Measurements from ENCODE around the gene CUTC. TPM values are rescaled to one million over a fixed set of nuclear protein-coding genes. Genes with fewer than 3 reads are reported as not detected.

CUTC gene
- total RNA-seq, 2 experiments from 2014 or later, result 37.4 to 38.1 TPM

DNA sequence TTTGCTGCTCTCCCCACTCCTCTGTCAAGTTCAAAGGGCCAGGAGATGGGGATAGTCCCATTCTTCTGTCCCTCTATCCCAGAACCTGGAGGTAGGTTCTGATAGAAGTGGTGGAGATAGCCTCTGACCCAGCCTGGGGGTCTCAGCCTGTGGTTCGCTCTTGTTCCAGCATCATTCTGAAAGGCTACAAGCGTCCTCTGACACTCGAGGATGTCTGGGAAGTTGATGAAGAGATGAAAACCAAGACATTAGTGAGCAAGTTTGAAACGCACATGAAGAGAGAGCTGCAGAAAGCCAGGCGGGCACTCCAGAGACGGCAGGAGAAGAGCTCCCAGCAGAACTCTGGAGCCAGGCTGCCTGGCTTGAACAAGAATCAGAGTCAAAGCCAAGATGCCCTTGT is 64.9 kb downstream of the CUTC start:
- Mint-ChIP-seq H3K4me3 (no peak overlapping the region), H3K27ac (no peak overlapping the region), H3K4me1 (ENCODE audit: low read depth) (no peaks in the 10 kb centered on the region), H3K27me3 (no peaks in the 10 kb centered on the region), H3K36me3 (ENCODE audit: low read depth) (peaks cover 3% of the 10 kb centered on the region), H3K9me3 (no peaks in the 10 kb centered on the region)
- ChIA-PET POLR2A (no interaction called here), CTCF (no interaction called here)
- ATAC-seq (no peak), DNase-seq (no peak)
- intact Hi-C loops (cut with micrococcal nuclease), result no loop called here
- TF ChIP-seq, protein P1, sequence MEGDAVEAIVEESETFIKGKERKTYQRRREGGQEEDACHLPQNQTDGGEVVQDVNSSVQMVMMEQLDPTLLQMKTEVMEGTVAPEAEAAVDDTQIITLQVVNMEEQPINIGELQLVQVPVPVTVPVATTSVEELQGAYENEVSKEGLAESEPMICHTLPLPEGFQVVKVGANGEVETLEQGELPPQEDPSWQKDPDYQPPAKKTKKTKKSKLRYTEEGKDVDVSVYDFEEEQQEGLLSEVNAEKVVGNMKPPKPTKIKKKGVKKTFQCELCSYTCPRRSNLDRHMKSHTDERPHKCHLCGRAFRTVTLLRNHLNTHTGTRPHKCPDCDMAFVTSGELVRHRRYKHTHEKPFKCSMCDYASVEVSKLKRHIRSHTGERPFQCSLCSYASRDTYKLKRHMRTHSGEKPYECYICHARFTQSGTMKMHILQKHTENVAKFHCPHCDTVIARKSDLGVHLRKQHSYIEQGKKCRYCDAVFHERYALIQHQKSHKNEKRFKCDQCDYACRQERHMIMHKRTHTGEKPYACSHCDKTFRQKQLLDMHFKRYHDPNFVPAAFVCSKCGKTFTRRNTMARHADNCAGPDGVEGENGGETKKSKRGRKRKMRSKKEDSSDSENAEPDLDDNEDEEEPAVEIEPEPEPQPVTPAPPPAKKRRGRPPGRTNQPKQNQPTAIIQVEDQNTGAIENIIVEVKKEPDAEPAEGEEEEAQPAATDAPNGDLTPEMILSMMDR (IDR thresholded peaks at IDR 0.05), result no peak

DNA sequence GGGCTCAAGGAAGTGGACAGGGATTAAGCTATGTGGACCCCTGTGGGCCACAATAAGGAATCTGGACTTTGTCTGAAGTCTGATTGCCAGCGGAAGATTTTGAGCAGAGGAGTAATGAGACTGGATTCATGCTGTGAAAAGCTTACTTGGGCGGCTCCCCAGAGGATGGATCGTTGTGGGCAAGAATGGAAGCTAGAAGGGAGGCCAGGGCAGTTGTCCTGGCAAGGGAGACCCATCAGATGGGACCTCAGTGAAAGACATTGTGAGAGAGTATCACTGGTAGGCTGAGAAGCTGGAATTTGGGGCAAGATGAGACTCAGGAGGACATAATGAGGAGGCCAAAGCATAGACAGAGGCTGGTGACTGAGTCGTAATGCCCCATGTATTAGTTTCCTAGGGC is 66.0 kb downstream of the CUTC start:
- DNase-seq (no peak), ATAC-seq (no peak)
- TF ChIP-seq, protein P1 (IDR thresholded peaks at IDR 0.05), result no peak
- CTCF ChIA-PET, result interaction anchor here (1.6 kb wide), 1 partner anchor 48 kb away, joined by 8 read pairs; no protein-coding TSS in a partner anchor
- Mint-ChIP-seq H3K9me3 (no peaks in the 10 kb centered on the region), H3K27me3 (no peaks in the 10 kb centered on the region), H3K36me3 (ENCODE audit: low read depth) (no peaks in the 10 kb centered on the region), H3K4me1 (ENCODE audit: low read depth) (no peaks in the 10 kb centered on the region), H3K27ac (no peak overlapping the region), H3K4me3 (no peak overlapping the region)
- intact Hi-C loops (cut with micrococcal nuclease), result no loop called here
- POLR2A ChIA-PET, result no interaction called here

GRCh38 chr10:99798920-99799319 is 66.9 kb downstream of the CUTC start:
- no peaks in the 10 kb centered on the region for H3K27me3 Mint-ChIP-seq
- no peak overlapping the region for H3K4me3 Mint-ChIP-seq
- no peak for DNase-seq
- intact Hi-C loops (cut with micrococcal nuclease), result no loop called here
- POLR2A ChIA-PET, result no interaction called here
- CTCF ChIA-PET, result interaction anchor here (1.6 kb wide), 1 partner anchor 47 kb away, joined by 8 read pairs; no protein-coding TSS in a partner anchor
- TF ChIP-seq, protein P1 (IDR thresholded peaks at IDR 0.05), result no peak
- H3K4me1 Mint-ChIP-seq (ENCODE audit: low read depth), result no peaks in the 10 kb centered on the region
- H3K9me3 Mint-ChIP-seq, result no peaks in the 10 kb centered on the region
- no peaks in the 10 kb centered on the region for H3K36me3 Mint-ChIP-seq (ENCODE audit: low read depth)
- H3K27ac Mint-ChIP-seq, result no peak overlapping the region
- ATAC-seq, result no peak

- H3K27ac Mint-ChIP-seq, result no peak overlapping the region
- H3K9me3 Mint-ChIP-seq, result no peaks in the 10 kb centered on the region
- ATAC-seq, result no peak
- H3K4me1 Mint-ChIP-seq (ENCODE audit: low read depth), result no peaks in the 10 kb centered on the region
- CTCF ChIA-PET, result no interaction called here
- no peak for DNase-seq
- TF ChIP-seq, protein P1 (IDR thresholded peaks at IDR 0.05), result no peak
- POLR2A ChIA-PET, result interaction anchor here (1.0 kb wide), 1 partner anchor 10 kb away, joined by 3 read pairs; no protein-coding TSS in a partner anchor
- H3K4me3 Mint-ChIP-seq, result no peak overlapping the region
- intact Hi-C loops (cut with micrococcal nuclease), result no loop called here
- no peaks in the 10 kb centered on the region for H3K36me3 Mint-ChIP-seq (ENCODE audit: low read depth)
- H3K27me3 Mint-ChIP-seq, result no peaks in the 10 kb centered on the region
Measured at GRCh38 chr10:99799613-99800012, 67.6 kb downstream of the CUTC start.

GRCh38 chr10:99804471-99804870 is 72.4 kb downstream of the CUTC start:
- H3K4me3 Mint-ChIP-seq, result no peak overlapping the region
- intact Hi-C loops (cut with micrococcal nuclease), result no loop called here
- H3K36me3 Mint-ChIP-seq (ENCODE audit: low read depth), result no peaks in the 10 kb centered on the region
- H3K4me1 Mint-ChIP-seq (ENCODE audit: low read depth), result no peaks in the 10 kb centered on the region
- no peak for ATAC-seq
- TF ChIP-seq, protein P1 (IDR thresholded peaks at IDR 0.05), result no peak
- no peaks in the 10 kb centered on the region for H3K9me3 Mint-ChIP-seq
- POLR2A ChIA-PET, result no interaction called here
- H3K27ac Mint-ChIP-seq, result no peak overlapping the region
- no peaks in the 10 kb centered on the region for H3K27me3 Mint-ChIP-seq
- CTCF ChIA-PET, result no interaction called here
- no peak for DNase-seq

Data from activated CD8-positive, alpha-beta T cell treated with anti-CD3 and anti-CD28 coated beads for 36 hours (primary cell).